BJ (cell line): ENCODE data around the gene TUBB. TPM values are rescaled to one million over a fixed set of nuclear protein-coding genes. Genes with fewer than 3 reads are reported as not detected.

Experiments used
- CTCF ChIA-PET: fragments of 350-600 bp; formaldehyde crosslinking; extraction: SDS; loops from one replicate; lab custom pipeline; 2021; ENCODE audit warnings: antibody characterized with exemption, inconsistent platforms; lab: Yijun Ruan, JAX
- POLR2A ChIA-PET: fragments of 300-600 bp; sonication (Branson Sonifier 250); formaldehyde crosslinking; extraction: SDS; loops from one replicate; lab custom pipeline; 2021; ENCODE audit warnings: antibody characterized with exemption; lab: Charles Lee
- DNase-seq: peaks from one replicate; pipeline ENCODE4 v3.0.0-alpha.2; 2011; ENCODE audit warnings: low read depth
- H3K27me3 ChIP-seq: 2 replicates; pipeline ENCODE4 v1.6.0; 2011; ENCODE audit warnings: low read length; ENCODE audit not compliant: control insufficient read depth, insufficient read depth
- H3K36me3 ChIP-seq: 2 replicates; pipeline ENCODE4 v1.5.1; 2011; ENCODE audit warnings: low read length; ENCODE audit not compliant: control insufficient read depth, insufficient read depth
- H3K4me3 ChIP-seq: 2 replicates; pipeline ENCODE4 v1.5.1; 2011; ENCODE audit warnings: low read depth, mild to moderate bottlenecking, control low read depth, low read length
- polyA plus RNA-seq: library from polyadenylated mRNA; depleted of rRNA; stranded (reverse); fragments of >200 nt; gene quantifications from 2 replicates; pipeline ENCODE4 v1.2.3, GENCODE V29; 2011
- TF ChIP-seq, protein P1 (sequence below): IDR thresholded peaks from 2 replicates; pipeline ENCODE4 v1.5.1; 2011; ENCODE audit warnings: low read depth, mild to moderate bottlenecking, control low read depth, inconsistent platforms, low read length, moderate library complexity; ENCODE audit not compliant: insufficient read depth

TUBB gene
- polyA plus RNA-seq, 1 experiment = 1,840 TPM

DNA sequence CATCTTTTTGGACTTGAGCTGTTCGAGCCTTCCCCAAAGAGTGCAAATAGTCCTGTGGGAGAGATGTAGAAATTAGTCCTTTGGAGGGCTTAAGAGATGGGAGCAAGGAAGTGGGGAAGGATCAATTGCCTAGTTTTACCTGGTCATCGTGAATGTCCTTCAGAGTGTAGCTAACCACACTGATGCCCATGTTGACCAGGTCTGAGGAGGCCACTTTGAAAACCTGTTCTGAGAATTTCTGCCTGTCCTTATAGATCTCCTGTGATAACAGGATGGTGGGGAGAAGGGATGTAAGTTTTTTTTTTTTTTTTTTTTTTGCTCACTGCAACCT lies 20.4 kb downstream of the TUBB start:
- TF ChIP-seq, protein P1, sequence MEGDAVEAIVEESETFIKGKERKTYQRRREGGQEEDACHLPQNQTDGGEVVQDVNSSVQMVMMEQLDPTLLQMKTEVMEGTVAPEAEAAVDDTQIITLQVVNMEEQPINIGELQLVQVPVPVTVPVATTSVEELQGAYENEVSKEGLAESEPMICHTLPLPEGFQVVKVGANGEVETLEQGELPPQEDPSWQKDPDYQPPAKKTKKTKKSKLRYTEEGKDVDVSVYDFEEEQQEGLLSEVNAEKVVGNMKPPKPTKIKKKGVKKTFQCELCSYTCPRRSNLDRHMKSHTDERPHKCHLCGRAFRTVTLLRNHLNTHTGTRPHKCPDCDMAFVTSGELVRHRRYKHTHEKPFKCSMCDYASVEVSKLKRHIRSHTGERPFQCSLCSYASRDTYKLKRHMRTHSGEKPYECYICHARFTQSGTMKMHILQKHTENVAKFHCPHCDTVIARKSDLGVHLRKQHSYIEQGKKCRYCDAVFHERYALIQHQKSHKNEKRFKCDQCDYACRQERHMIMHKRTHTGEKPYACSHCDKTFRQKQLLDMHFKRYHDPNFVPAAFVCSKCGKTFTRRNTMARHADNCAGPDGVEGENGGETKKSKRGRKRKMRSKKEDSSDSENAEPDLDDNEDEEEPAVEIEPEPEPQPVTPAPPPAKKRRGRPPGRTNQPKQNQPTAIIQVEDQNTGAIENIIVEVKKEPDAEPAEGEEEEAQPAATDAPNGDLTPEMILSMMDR = no peak
- CTCF ChIA-PET = interaction anchor here (0.5 to 2.6 kb wide), 6 partner anchors 10 to 114 kb away, joined by 3 to 9 read pairs (median 6); partner anchors contain the start of gene ATAT1
- DNase-seq = no peak
- Histone ChIP-seq H3K4me3 (no peak overlapping the region), H3K27me3 (no peaks in the 10 kb centered on the region), H3K36me3 (peaks cover 28% of the 10 kb centered on the region)
- POLR2A ChIA-PET = interaction anchor here (0.7 kb wide), 2 partner anchors 10 to 13 kb away, joined by 4 to 24 read pairs; no protein-coding TSS in a partner anchor

DNA sequence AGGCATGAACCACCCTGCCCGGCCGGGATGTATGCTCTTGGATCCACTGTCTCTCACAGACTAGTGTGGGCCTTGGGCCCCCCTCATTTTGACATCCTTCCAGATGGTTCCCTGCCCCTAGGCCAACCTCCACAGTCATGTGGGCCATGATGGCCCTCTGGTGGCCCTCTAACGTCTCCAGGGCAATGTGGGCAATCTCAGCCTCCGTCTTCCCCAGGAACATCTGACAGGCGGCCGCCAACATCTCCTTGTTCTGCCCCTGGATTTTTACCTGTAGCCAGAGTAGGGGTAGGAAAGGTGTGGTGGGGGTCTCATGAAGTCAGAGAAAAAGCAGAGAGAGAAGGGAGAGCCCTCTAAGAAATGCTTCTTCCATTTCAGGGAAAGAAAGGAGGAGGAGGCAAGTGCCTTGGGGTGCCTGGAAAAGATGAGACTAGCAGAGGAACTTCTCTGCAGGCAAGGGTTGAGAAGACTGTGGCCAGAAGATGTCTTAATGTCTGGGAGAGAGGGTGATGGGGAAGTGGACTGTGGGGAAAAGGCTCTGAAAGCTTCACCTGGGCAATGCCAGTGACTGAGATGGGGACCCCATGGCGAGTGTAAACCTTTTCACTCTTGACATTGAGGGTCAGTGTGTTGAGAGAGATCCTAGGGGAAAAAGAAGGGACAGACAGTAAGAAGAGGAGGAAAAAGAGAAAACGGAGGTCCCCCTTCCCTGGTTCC lies 21.1 kb downstream of the TUBB start:
- H3K27me3 ChIP-seq = no peaks in the 10 kb centered on the region
- POLR2A ChIA-PET = interaction anchor here (0.7 to 1.4 kb wide), 2 partner anchors 11 to 14 kb away, joined by 5 to 24 read pairs; no protein-coding TSS in a partner anchor
- no peak for DNase-seq
- peaks cover 26% of the 10 kb centered on the region for H3K36me3 ChIP-seq
- TF ChIP-seq, protein P1 = peak; percentile 14; the same call in 1 of the 2 replicates
- CTCF ChIA-PET = interaction anchor here (0.9 to 2.6 kb wide), 9 partner anchors 10 to 87 kb away, joined by 3 to 13 read pairs (median 7); partner anchors contain the start of gene DHX16
- H3K4me3 ChIP-seq = peak overlapping the region; percentile 65

- CTCF ChIA-PET = interaction anchor here (0.9 to 2.6 kb wide), 10 partner anchors 11 to 86 kb away, joined by 3 to 13 read pairs (median 6); partner anchors contain the start of gene DHX16
- Histone ChIP-seq H3K4me3 (peak overlapping the region; percentile 65), H3K27me3 (no peaks in the 10 kb centered on the region), H3K36me3 (peaks cover 24% of the 10 kb centered on the region)
- POLR2A ChIA-PET = interaction anchor here (0.5 to 1.4 kb wide), 4 partner anchors 10 to 40 kb away, joined by 3 to 6 read pairs (median 4); no protein-coding TSS in a partner anchor
- TF ChIP-seq, protein P1 = no peak
- DNase-seq = no peak
These were observed 21.7 kb downstream of the TUBB start for GRCh38 chr6:30741789-30742315.

DNA sequence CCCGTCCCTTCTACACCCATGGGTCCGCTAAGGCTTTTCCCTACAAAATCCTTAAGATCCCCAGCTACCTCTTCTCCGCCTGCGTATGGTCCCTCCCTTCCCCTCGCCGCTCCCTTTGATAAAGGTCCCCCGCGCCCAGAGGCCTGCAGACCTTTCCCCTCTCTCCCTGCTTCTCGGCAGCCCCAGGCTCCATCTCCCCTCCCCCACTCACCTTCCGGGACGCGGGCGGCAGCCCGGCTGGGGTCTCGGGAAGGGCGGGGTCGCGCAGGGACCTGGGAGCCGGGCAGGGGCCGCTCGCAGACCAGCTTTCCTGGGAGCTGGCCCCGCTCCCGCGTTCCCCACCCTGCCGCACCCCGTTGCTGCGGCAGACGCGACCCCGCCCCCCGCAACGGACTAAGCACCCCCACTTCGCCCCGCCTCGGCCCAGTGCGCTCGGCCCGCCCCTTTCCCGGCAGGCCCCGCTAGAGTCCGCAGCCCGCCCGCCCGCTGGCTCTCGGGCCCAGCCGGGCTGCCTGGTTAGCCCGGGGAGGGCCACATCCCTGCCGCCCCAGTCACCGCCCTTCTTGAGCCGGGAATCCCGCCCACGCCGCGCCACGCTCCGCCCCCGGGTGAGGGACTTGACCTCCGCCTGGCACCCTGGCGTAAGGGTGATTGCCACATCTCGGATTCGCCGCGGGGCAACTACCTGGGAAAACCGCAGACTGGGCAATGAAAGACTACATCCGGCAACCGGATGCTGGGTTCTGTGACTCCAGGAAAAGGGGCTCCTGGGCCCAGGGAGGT lies 22.4 kb downstream of the TUBB start, which contains the start of gene FLOT1:
FLOT1 (minus strand) TSS at position 372 of the 783 bp plus-strand sequence. CDS start 498 bp downstream, outside the sequence.
- peak; percentile 86 for DNase-seq
- Histone ChIP-seq H3K4me3 (peak within 1 kb of the TSS; percentile 65), H3K36me3 (peaks cover 22% of the 10 kb centered on the region), H3K27me3 (no peaks in the 10 kb centered on the region)
- TF ChIP-seq, protein P1 = no peak
- POLR2A ChIA-PET = interaction anchor here (0.5 to 1.4 kb wide), 5 partner anchors 10 to 80 kb away, joined by 3 to 6 read pairs (median 5); no protein-coding TSS in a partner anchor
- CTCF ChIA-PET = interaction anchor here (0.7 to 3.0 kb wide), 11 partner anchors 11 to 136 kb away, joined by 3 to 16 read pairs (median 7); no protein-coding TSS in a partner anchor
